Measurements from ENCODE around the gene DET1.

DNA sequence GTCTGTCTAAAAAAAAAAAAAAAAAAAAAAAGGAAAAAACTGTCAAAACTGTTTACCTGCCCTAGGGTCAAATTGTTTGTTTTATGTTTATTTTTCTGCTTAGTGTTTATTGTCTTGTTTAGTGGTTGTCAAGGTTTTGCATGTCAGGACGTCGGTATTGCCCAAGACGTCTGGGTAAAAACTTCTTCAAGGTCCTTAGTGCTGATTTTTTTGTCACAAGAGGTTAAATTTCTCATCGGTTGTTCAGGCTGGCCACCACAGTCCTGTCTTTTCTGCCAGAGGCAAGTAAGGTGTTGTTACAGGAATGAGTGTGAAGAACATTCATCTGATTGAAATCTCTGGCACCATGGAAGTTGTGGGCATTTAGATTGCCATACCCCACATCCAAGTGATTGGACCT lies 7.0 kb downstream of the DET1 start:
- TF ChIP-seq, protein P1, sequence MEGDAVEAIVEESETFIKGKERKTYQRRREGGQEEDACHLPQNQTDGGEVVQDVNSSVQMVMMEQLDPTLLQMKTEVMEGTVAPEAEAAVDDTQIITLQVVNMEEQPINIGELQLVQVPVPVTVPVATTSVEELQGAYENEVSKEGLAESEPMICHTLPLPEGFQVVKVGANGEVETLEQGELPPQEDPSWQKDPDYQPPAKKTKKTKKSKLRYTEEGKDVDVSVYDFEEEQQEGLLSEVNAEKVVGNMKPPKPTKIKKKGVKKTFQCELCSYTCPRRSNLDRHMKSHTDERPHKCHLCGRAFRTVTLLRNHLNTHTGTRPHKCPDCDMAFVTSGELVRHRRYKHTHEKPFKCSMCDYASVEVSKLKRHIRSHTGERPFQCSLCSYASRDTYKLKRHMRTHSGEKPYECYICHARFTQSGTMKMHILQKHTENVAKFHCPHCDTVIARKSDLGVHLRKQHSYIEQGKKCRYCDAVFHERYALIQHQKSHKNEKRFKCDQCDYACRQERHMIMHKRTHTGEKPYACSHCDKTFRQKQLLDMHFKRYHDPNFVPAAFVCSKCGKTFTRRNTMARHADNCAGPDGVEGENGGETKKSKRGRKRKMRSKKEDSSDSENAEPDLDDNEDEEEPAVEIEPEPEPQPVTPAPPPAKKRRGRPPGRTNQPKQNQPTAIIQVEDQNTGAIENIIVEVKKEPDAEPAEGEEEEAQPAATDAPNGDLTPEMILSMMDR (IDR thresholded peaks at IDR 0.05): no peak
- TF ChIP-seq EP300 (IDR thresholded peaks at IDR 0.05) (no peak), POLR2A (IDR thresholded peaks at IDR 0.05) (no peak)

All from ovary (tissue), 3 donors.